Omental fat pad (tissue), 4 donors: ENCODE measurements around the gene PSMD4. TPM values are rescaled to one million over a fixed set of nuclear protein-coding genes. Genes with fewer than 3 reads are reported as not detected.
"Not testable (repeated sequence)": the region's sequence is repeated elsewhere in the genome, so short reads cannot be mapped to it uniquely, and the experiment has no call there.

Experiments
- ATAC-seq: fragments of 150-250 bp; one replicate; pipeline ENCODE4 v1.9.1; 2016; ENCODE audit warnings: mild to moderate bottlenecking, moderate library complexity; ENCODE audit not compliant: low FRiP score
- DNase-seq: peaks from one replicate; pipeline ENCODE4 v3.0.0-alpha.2; 2019; ENCODE audit warnings: low spot score
- total RNA-seq, 4 donors: library from RNA; depleted of rRNA; stranded (reverse); fragments of >200 nt; gene quantifications; one replicate each; pipeline ENCODE4 v1.1.0, GENCODE V29; 2016
- TF ChIP-seq, protein P1 (sequence below), 3 donors: fragments of 450-650 bp; IDR thresholded peaks; one replicate each; pipeline ENCODE4 v1.5.1; 2016 to 2017; ENCODE audit warnings: antibody characterized with exemption in 3 of 3, mild to moderate bottlenecking in 3 of 3, moderate library complexity in 2 of 3

Gene PSMD4
- total RNA-seq, 4 donors from 2014 or later: 96.4 to 148 (median 131) TPM

DNA sequence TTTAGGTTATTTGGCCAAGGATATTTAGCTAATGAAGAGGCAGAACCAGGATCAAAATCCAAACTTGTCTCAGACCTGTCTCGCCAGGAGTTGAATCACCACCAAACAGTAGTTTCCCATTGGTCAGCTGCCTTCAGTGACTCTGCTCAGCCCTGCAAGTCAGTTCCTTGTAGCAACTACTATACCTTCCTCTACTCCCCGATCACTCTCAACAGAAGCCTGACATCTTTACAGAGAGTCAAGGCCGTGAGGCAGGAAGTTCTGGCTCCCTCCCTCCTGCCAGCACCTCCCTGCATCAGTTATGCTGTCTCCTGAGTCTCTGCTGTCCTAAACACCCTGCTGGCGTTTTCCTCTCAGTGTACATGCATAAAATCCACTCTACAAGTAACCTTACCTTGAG, 13.2 kb downstream of the PSMD4 start:
- ATAC-seq (no peak), DNase-seq (no peak)
- TF ChIP-seq, protein P1, sequence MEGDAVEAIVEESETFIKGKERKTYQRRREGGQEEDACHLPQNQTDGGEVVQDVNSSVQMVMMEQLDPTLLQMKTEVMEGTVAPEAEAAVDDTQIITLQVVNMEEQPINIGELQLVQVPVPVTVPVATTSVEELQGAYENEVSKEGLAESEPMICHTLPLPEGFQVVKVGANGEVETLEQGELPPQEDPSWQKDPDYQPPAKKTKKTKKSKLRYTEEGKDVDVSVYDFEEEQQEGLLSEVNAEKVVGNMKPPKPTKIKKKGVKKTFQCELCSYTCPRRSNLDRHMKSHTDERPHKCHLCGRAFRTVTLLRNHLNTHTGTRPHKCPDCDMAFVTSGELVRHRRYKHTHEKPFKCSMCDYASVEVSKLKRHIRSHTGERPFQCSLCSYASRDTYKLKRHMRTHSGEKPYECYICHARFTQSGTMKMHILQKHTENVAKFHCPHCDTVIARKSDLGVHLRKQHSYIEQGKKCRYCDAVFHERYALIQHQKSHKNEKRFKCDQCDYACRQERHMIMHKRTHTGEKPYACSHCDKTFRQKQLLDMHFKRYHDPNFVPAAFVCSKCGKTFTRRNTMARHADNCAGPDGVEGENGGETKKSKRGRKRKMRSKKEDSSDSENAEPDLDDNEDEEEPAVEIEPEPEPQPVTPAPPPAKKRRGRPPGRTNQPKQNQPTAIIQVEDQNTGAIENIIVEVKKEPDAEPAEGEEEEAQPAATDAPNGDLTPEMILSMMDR (IDR thresholded peaks at IDR 0.05): no peak

DNA sequence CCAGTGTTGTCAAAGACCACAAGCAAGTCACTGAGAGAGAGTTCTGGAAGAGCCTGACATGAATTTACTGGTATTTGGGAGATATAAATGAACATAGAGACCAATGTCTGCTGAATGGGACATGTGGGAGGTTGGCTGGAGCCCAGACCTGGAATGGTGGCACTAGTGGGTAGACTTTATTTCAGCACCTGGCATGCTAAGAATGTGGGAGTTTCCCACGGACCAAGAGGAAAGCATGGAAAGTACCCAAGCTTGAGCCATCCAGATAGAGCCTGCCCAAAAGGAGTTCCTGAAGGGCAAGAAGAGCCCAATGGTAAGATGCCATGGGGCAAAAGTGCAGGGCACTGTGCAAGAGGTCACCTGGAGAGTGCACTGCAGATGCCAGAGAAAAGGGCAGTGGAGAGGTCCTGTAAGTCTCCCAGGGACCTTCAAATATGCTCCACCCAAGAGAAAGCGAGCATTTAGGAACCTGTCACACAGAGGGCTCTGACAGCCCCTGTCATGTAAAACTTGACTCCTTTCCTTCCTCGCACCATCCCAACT, 19.5 kb downstream of the PSMD4 start:
- ATAC-seq (no peak), DNase-seq (no peak)
- TF ChIP-seq, protein P1 (IDR thresholded peaks at IDR 0.05): no peak

DNA sequence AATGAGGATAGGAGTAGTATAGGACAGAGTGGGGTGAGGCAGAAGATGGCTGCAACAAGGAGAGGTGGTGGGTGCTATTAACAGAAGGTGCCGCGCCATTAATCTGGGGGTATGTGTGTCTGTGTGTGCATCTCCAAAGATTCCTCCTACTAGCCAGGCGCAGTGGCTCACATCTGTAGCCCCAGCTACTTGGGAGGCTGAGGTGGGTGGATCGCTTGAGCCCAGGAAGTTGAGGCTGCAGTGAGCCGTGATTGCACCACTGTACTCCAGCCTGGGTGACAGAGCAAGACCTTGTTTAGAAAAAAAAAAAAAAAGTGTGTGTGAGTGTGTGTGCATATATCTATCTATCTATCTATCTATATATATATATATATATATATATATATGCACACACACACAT, 20.8 kb downstream of the PSMD4 start:
- not testable (repeated sequence) for DNase-seq, ATAC-seq

DNA sequence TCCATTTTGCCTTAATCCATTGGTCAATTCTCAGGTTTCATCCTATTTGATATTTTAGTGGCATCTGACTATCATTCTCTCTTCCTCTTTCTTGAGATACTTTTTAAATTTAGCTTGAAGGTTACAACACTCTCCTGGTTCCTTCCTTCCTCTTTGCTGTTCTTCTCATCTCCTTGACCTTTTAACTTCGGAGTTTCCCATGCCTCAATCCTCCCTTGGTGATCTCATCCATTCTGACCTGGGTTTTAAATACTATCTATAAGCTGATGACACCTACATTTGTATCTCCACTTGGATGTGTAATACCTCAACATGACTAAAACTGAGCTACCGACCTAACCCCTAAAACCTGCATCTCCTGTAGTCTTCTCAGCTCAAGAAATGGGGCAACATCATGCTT, 22.7 kb downstream of the PSMD4 start:
- TF ChIP-seq, protein P1 (IDR thresholded peaks at IDR 0.05): no peak
- no peak for ATAC-seq
- no peak for DNase-seq

DNA sequence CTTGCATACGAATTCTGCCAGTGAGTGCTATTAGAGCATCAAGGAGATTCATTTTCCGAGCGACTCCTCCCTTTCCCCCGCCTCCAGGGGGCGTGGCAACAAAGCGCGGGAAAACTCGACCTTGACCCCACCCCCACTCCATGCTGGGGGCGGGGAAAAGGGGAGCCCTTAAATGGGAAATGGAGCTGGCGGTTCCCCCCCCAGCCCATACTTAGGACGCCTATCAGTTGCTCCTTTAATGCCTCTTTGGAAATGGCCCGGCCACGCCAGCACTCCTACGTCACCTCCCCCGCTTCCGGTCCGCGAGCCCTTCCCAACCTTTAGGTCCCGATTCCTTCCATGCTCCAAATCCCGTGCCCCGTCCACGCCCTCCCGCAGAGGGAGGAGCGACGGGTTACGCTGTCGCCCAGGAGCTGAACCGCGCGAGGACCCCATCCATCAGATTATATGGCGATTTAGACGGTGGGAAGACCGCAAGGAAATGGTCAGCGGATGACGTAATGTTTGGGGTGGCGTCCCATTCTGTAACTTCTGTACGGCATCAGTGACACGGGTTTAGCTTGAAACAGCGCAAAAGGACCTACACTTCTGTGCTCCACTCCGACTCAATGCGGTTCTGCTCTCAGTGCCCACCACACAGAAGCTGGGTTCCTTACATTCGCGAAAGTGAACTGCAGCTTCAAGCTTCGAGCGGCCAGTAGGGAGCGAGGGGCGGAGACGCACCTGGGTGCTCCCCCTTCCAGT, 26.9 kb downstream of the PSMD4 start:
- DNase-seq (peak; percentile 88), ATAC-seq (peak; percentile 81)
- TF ChIP-seq, protein P1 (IDR thresholded peaks at IDR 0.05): no peak

DNA sequence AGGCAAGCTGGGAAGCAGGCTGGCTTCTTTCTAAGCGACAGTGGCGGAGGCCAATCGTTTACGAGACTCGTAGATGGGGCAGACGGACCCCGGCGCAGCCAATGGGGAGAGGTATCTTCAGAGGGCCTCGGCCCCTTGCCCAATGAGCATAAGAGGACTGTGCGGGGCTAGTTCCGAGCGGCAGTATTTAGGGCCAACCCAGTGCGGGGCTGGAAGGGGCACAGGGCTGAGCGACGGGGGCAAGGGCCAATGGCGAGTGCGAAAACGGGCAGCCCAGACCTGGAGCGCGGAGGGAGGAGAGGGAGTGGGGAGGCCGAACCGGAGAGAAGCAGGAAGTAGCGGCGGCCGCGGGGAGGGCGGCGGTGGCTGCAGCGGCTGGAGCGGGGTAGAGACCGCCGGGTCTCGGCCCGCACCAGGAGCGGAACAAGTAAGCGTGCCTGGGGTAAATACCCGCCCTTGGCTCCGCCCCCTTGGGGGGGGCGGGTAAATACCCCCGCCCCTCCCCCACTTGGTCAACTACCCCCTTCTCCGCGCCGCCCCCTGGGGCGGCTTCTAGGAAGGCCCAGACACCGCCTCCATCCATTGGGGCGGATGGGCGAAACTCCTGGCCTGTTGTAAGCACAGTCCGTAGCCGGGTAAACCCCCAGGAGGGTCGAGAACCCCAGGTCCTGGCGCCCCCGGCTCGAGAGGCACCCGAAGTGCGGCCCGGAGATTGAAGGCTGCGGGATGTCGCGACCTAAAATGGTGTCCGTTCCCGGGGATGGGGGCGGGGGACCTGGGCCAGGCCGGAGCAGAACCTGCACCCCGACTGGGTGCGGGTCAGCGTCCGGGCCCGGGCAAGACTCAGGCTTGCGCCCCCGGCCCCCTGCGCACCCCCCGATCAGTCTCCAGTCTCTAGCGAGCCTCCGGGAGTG, 27.7 kb downstream of the PSMD4 start, which contains the start of gene ZNF687:
Gene ZNF687 (plus strand): TSS at position 331 of the 914 bp plus-strand sequence. CDS start 3,993 bp downstream, outside the sequence.
- ATAC-seq: peak; percentile 95
- DNase-seq: peak; percentile 96
- TF ChIP-seq, protein P1 (IDR thresholded peaks at IDR 0.05): no peak
